AG09319 (cell line): ENCODE data around the gene DALRD3.

Experiments
- DNase-seq: peaks from one replicate; pipeline ENCODE4 v3.0.0-alpha.2; 2010; ENCODE audit warnings: low read depth; ENCODE audit errors: extremely low read depth
- CTCF ChIP-seq: IDR thresholded peaks from 2 replicates; pipeline ENCODE4 v1.5.1; 2011; ENCODE audit warnings: low read depth, mild to moderate bottlenecking, inconsistent platforms, low read length, moderate library complexity

DALRD3 gene

GRCh38 chr3:49007771-49008528 is 10.4 kb downstream of the DALRD3 start:
- DNase-seq: peak; percentile 82

GRCh38 chr3:49007068-49007770 is 11.2 kb downstream of the DALRD3 start, which contains the start of gene WDR6:
Gene WDR6 (plus strand): TSS chr3:49007391. CDS start chr3:49007432, 41 bp downstream.
- peak; percentile 95 for DNase-seq
- peak; percentile 43 for TF ChIP-seq CTCF

More at GRCh38 chr3:49007771-49008528, 10.4 kb downstream of the DALRD3 start:
- TF ChIP-seq CTCF: no peak

DNA sequence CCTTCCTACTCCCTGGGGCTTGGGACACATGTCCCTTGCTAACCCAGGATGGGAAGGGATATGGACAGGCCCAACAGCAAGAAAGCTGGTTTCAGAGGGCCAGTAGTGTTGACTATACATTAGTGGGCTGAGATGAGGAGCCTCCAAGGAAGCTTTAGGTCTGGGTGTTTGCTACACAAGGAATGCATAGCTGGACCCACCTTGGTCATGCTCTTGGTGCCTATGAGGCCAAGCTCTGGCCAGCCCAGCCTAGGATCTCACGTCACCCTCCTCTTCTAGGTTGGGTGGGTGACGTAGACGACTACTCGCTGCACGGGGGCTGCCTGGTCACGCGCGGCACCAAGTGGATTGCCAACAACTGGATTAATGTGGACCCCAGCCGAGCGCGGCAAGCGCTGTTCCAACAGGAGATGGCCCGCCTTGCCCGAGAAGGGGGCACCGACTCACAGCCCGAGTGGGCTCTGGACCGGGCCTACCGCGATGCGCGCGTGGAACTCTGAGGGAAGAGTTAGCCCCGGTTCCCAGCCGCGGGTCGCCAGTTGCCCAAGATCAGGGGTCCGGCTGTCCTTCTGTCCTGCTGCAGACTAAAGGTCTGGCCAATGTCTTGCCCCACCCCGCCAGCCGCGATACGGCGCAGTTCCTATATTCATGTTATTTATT is 11.8 kb downstream of the DALRD3 start:
- DNase-seq: no peak
- TF ChIP-seq CTCF: no peak

- TF ChIP-seq CTCF: no peak
- DNase-seq: no peak
Observed at GRCh38 chr3:49005998-49006397, 12.4 kb downstream of the DALRD3 start.

DNA sequence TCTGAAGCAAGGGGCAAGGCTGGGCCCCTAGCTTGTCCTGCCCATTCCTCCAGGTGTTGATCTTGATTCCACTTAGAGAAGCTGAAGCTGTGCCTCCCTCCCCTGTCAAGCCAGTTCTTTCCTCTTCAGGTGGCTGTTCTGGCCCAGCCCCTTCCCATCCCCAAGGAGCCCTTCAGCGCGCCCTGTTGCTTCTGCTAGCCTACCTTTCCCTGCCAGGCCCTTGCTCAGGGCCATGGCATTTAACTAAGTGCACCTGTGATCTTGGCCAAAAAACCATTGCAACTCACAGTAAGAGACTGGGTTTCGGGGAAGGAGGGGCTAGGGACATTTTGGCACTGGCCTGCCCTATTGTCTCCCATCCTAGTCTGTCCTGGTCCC is 13.1 kb downstream of the DALRD3 start:
- TF ChIP-seq CTCF: no peak
- DNase-seq: no peak

GRCh38 chr3:49004352-49005302 is 13.8 kb downstream of the DALRD3 start:
- TF ChIP-seq CTCF: no peak
- no peak for DNase-seq
